Stimulated activated CD4-positive, alpha-beta T cell treated with anti-CD3 and anti-CD28 coated beads, Interleukin-4, amount 100 ng/mL, for 4 hours (primary cell): Measurements from ENCODE around the gene SLIT3.

Experiments
- DNase-seq, 2 experiments: peaks; one replicate each; pipeline ENCODE4 v3.0.0-alpha.2; 2020

Gene SLIT3

DNA sequence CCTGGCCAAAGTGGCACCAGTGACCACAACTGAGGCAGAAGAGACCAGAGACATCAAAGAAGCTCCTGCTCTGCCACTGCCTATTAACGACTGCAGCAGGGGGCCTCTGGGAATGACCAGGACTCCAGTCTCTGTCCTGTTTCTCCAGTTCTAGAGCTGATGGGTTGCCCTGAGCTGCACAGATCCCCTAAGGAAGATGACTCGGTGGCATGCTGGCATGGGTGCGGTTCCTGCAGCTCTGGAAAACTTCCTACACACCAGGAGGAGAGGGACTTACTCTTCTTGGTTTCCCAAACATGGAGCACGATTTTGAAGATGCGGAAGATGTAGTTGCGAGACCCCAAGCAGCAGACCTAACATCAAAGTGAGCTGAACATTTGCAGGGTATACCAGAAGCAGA, 2.7 kb downstream of the SLIT3 start:
- no peak for DNase-seq

DNA sequence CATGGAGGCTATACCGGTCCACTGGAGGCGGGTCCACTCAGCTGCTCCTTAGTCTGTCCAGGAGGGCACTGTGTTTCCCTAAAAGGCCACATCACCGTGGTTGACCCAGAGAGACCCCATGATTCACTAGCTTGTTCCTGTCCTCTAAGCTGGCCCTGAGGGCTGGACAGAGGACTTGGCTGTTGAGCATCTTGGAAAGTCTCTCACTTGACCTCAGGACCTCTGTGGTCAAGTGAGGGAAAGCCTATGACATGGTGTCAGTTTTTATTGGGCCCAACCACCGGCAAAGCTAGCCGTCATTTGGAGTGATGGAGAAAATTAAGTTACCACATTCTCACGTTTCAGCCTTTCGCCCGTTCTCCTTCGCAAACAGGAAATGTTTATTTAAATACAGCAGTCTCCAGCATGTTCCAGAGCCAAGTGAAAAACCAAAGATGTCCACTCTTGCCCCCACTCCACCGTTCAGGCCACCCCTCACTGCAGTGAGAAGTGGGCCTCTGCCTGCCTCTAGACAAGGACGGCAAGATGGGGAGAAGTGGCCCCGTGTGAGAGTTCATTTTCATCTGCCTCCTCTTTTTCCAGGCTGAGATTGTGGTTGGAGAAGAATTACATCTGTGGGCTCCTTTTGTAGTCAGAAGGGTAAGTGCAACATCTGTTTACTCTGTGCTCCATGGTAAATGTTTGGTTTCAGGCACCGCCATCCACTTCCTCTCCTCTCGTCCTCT, 4.4 kb downstream of the SLIT3 start:
- DNase-seq = no peak

DNA sequence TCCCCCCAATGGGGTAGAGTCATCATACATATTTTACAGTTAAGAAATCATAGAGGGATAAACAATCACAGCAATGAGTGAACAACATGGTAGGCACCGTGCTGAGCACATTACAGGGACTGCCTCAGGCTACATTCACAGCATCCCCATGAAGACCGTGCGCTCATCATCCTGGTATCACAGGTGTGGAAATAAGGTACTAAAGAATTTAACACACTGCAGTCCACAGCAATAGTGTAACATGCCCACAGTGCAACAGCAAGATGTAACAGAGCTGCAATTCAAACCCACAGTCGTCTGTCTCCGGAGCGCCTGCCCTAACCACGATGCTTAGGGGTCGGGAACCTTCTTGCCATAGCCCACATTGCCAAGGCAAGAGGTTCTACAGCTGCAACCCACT, 5.6 kb downstream of the SLIT3 start:
- DNase-seq = no peak

DNA sequence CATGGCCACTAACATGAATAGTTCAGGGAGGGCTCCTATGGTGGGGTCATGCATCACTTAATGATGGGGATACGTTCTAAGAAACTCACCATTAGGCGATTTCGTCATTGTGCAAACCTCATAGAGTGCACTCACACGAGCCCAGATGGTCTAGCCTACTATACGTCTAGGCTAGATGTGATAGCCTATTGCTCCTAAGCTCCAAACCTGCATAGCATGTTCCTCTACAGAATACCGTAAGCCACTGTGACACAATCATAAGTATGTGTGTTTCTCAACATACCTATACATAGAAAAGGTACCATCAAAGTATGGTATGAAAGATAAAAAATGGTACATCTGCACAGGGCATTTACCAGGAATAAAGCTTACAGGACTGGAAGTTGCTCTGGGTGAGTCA, 6.3 kb downstream of the SLIT3 start:
- DNase-seq = no peak

DNA sequence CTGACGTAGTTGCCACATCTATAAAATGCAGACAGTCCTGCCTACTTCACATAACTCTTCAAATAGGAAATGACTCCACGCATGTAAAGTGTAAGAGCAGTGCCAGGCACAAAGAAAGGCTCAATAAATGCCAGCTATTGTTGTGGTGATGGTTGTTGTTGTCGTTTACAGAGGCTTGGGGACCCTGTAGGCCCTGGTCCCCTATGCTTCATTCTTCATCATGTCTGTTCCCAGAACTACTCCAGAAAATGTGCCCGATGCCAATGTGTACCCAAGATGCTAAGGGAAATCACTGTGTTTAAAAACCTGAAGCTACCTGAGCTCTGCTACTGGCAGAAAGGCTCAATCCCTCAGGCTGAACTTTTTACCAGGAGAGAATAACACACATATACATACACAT, 9.1 kb downstream of the SLIT3 start:
- no peak for DNase-seq

DNA sequence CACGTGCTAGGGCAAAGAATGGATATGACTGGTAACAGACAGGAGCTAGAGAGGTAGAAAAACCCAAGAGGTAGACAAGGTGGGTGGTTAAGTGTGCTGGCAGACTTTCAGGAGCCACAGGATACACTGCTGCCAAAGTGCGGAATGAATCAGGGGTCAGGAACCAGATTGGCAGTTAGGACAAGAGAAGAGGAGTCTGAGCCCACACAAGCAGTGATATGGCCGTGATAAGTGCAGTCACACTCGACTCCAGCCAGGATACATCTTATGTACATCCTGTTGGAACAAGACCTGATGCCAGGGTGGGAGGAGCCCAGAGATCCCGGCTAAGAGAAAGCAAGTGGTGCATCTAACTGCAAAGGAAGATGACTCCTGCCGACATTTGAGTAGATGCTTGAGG, 10.0 kb downstream of the SLIT3 start:
- no peak for DNase-seq

DNA sequence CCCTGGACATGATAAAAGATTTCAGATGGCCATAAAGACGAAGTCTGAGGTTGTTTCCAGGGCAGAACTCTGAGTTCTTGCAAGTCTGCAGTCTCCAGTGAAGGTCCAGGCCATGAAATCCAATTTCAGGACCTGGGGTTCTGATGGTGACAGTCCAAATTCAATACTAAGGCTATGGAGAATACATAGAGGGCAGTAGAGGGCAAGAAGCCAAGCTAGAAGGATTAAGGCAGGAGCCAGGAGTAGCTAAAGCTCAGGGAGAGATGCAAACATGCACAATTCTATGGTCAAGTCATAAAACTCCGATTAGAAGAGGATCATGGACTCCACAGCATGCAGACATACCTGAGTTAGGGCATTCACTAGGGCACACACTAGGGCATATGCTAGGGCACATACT, 11.4 kb downstream of the SLIT3 start:
- DNase-seq = no peak

DNA sequence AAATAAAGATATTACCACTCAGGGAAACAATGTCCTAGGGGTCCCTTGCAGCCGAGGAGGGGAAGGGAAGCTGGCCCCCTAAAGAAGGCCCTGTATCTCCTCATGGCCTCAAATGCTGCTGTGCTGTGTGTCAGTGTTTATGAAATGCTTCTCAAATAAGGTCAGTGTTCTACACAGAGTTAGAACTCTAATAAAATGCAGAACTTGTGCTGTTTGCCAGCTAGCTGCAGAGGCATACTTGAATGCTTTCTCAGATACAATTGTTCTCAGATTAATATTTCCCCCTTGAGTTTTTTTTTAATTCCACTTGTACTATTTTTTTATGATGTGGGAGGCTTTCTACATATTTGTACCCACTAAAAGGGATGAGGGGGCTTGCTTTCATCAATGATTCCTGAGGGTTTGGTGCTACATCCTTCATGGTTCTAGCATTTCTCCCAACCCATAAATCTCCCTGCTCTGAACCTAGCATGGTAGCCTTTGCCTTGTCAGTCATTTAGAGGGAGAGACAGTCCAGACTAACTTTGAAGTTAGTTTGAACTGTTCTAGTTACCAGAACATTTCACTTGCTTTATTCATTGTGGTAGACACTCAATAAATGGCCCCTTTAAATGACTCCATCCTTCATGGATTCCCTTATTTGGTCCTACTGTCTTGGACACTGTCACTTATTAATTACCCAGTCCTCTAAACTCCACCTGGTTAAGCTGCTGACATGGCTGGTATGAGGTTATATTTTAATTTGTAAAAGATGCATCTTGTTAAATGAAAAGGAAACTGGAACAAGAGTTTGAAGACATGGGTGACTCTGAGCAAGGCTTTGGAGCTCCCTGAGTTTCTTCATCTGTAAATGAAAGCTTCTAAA, 12.6 kb downstream of the SLIT3 start:
- no peak for DNase-seq

DNA sequence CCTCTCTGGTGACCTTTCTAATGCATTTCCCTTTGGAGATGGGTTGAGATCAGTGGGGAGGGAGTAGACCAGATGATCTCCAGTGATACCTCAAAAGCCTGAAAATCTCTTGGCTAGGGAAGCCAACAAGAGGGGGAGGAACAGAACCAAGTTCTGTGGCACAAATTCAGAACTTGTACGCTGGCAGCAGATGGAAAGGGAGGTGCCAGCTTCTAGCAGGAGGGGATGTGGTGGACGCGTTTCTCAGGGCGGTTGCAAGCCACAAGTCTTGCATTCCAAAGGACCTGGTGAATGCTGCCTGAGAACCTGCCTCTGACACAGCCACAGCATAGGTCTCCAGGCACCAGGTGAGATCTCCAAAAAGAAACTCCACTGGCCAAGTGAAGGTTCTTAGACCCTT, 13.4 kb downstream of the SLIT3 start:
- DNase-seq = no peak

DNA sequence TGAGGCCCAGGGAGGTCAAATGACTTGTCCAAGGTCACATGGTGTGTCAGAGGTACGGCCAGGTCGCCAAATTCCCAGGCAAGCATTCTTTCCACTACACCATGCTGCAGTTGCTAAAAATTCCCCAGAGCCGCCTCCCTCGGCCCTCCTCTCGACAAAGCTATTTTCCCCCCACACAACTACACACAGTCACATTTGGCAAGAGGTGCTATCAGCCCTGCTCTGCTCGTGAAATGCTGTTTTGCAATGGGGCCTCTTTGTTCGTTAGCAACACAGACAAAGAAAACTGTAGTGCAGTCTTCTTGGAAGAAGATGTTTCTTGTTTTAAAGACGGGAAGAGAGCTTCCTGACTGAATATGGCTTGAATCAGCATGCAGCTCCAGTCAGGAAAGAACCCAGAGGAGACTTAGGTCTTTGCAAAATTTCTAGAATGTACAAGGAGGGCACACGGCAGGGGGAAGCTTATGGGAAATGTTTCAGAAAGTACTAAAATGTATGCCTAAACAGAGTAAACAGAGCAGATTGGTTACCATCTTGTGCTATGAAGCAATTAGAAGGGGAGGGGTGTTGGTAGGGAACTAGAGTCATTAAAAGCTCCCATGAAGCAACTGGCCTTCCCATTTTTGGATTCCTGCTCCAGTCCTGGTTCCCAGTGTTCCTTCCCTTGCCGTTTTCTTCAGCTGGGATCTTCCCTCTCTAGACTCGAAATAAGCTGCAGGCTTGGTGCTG, 14.2 kb downstream of the SLIT3 start:
- DNase-seq = no peak

DNA sequence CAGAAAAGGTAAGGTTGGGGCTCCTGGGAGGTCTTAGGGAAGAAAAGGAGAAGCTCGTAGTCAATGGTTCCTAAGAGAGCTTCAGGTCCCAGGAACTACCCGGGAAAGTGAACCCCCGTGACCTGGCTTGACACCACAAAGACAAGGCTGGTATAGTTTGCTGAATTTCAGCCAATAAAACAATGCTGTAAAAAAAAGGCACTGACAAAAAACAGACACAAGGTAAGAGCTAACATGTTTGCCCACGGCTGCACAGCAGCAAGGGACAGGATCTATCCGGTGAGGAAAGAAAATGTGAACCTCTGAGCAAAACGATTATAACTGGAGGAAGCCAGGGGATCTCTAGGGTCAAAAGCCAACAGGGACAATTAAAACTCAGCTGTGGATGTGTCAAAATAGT, 17.1 kb downstream of the SLIT3 start:
- DNase-seq = no peak

DNA sequence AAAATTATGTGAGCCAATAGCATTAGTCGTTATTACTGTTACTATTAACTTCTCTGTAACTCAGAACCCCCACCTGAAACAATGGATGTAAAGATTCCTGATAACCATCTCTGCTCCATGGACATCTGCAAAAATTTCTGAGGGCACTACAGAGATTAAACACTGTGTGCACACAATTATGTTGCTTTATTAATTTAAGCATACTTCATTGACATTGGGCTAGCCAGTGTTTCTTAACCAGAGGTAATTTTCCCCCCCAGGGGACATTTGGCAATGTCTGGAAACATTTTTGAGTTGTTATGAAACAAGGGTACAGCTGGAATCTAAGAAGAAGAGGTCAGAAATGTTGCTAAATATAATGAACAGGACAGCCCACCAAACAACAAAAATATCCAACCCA, 19.3 kb downstream of the SLIT3 start:
- no peak for DNase-seq

DNA sequence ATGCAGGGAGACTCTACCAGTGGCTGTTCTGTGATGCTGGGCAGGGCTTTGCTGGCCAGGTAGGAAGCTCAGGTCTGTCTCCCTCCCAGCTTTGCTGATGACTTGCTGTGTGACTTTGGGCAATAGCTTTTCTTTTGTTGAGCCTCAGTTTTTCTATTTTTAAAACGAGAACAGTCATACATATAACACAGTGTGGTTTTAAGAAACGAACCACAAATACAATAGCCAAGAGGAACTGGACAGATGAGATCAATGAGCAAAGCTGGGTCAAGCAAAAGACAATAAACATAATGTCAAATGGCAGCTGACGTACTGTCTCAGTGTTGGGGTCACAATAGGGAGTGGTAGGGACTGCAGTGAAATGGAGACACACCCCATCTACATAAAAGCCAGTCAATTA, 20.2 kb downstream of the SLIT3 start:
- no peak for DNase-seq

DNA sequence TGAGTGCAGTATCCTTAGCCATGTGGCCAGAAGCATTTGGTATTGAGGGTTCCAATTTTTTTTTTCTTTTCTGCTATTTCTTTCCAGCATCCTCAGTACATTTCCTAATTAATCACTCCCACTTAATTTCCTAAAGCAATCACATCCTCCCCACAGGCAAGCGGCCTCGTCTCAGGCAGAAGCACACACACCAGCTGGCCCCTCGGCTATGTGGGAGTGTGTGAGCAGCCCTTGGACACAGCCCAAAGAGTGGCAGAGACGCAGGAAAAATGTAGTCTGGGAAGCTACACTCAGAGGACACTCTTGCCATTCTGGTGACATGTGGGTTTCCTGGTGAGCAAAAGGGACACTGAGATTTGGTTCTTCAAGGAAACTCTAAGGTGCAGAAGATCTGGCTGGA, 20.7 kb downstream of the SLIT3 start:
- DNase-seq = no peak

DNA sequence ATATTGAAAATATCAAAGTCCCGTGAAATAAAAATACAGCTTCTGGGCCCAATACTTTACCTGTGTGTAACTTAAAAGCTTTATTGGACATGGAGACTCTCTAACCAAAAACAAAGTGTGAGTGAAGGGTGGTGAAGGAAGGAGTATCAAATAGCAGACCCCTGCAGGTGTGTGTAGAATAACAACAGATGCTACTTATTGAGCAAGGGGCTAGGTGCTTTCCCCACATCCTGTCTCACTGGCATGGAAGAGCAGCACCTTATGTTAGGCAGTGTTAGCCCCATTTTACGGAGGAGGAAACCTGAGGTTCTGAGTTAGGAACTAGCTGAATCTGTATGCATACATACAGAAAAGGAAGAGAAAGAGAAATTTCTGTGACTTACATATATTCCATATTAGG, 21.8 kb downstream of the SLIT3 start:
- no peak for DNase-seq

DNA sequence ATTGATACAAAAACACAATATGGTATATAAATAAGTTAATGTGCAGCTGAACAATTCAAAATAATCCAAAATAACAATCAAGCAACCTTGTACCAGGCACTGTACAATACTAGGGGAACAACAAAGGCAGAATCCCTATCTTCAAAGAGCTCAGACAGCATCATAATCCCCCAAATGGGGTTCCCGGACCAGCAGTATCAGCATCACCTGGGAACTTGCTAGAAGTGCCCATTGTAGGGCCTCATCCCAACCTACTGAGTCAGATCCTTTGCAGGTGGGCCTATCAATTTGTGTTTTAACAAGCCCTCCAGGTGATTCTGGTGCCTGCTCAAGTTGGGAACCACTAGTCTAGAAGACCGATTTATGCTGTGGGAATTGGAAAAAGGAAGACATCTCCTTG, 27.1 kb downstream of the SLIT3 start:
- no peak for DNase-seq

DNA sequence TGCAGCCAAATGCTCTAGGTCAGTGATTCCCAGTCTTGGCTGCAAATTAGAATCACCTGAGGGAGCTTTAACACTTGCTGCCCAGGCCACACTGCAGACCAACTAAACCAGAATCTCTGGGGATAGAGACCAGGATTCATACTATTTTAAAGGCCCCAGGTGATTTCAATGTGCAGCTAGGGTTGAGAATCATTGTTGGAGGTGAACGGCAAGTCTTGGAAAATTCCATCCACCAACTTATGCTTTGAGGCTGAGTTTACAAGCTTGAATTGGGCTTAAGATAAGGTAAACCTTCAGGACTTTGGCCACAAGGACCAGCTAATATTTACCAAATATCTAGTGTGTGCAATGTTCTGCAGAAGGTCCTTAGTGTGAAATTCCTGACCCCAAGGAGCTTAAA, 27.5 kb downstream of the SLIT3 start:
- DNase-seq = no peak

DNA sequence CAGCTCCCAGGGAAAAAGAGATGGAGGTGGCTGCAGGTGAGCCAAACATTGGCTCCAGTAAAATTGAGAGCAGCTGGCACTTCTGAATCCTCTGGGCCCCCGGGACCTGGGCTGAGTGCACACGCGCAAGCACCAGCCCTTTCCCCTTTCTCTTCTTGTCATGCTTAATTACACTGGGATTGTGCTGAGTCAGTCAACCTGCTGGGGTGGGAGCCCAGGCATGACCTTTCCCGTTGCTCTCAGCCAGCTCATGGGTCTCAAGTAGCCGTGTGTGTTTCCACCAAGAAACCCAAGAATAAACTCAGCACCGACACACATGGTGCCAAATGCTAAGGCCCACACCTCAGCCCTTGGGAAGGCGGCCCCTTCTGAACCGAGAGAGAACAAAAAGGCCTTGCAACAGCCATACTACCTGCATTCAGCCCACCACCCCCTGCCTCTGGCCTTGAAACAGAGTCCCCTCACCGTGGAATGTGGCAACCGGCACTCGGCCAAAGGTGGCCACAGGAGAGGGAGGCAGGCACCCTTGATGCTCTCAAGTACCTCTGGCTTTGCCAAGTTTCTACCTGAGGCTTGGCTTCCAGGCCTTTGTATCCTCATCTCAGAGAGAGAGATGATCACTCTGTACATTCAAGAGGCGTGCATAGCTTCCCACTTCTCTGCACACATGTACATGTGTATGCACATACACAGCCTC, 28.1 kb downstream of the SLIT3 start:
- no peak for DNase-seq

DNA sequence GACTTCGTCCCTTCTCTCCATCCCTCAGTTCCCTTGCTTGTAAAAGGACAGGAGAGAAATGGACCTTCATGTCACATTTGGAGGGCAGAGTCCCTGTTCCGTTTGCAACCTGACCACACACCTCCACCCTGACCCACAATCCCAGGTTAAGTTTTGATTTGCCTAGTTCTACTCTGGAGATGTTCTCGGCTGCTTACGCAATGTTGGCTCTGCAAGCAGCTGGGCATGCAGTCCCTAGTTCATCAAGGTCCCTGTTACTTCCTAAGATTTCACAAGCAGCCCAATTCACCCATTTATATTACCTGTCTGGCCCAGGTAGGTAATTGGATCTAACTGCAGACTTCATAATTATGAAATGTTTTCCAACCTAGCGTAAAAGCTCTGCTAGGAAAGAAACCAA, 28.8 kb downstream of the SLIT3 start:
- DNase-seq = no peak

DNA sequence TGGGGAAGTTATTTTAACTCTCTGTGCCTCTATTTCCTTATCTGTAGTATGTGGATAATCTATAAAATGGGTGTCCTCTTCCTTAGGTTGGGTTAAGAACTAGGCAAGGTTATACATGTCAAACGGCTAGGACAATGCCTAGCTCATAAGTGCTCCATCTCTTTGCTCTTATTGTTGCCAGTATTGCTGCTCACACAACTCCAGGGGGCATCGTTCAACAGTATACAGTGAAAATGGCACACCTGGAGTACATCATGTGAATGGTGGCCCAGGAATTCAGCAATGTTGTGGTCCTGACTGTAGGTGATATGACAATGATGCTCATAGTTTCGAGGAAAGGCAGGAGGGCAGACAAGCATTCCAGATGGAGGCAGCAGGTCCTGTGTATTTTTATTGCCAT, 30.1 kb downstream of the SLIT3 start:
- DNase-seq = no peak

DNA sequence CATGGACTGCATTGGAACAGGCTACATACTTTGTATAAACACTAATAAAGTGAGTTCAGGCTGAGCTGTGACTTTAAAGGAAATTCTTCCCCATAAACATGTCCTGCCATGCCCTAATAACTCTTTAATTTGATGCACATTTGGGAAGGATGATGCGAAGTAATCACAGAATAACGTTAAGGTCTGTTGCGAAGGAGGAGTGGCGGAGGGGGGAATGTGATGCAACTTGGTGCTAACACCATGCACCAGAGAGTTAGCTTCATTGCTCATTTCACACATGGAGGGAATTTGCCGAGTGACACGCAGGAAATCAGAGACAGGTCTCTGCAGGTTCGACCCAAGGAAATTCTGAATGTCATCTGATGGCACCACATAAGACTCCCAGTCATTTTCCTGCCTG, 32.9 kb downstream of the SLIT3 start:
- no peak for DNase-seq

DNA sequence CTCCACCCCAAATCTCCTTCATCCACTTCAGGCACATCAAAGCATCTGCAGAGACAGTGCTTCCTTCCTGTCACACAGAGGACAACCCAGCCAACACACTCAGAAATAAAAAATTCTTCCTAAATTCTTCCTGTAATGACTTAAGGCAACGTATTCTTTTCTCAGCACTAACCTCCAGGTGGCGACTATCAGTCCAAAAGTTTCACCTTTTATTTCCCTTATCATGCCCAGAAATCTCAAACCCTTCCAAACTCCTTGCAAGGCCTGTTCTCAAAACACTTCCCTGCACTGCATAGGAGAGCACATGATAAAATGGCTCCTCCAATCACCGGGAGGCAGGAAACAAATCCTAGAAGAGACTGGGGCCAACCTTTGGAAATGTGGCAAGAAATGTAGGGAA, 35.1 kb downstream of the SLIT3 start:
- no peak for DNase-seq

DNA sequence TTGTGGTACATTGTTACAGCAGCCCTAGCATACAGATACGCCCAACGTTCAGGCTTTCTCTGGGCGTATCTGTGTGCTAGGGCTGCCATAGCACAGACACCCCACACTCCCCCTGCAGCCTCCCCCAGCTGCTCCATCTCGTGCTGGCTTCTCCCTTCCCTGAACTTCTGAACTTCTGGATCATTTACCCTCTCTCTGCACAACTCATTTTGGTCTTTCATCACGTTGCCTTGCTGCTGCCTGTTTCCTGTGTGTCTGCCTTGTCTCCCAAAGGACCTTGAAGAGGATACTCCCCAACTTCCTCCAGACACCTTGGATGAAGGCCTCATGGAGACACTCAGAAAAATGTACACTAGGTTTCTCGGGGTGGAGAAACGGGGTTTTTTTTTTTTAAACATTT, 37.3 kb downstream of the SLIT3 start:
- no peak for DNase-seq
